ENCODE results near the gene APOL4.
"Not testable (repeated sequence)": the region's sequence is repeated elsewhere in the genome, so short reads cannot be mapped to it uniquely, and the experiment has no call there.

DNA sequence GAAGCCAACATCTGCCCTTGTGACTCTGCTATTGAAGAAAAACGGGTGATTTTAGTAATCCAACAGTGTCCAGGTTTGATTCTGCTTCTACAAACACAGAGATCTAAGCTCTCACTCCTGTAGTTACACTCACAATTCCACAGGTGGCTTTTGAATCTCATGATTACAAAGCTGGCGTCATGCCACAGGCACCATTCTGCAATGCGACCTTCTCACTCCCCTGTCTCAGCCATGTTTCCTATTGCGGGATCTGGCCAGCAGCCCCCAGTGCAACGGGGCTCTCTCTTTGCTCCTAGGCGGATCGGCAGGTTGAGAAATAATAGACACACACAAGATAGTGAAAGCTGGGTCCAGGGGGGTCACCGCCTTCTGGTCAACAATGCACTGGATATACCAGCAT lies 1.3 kb upstream of the APOL4 start:
- TF ChIP-seq, protein P1, sequence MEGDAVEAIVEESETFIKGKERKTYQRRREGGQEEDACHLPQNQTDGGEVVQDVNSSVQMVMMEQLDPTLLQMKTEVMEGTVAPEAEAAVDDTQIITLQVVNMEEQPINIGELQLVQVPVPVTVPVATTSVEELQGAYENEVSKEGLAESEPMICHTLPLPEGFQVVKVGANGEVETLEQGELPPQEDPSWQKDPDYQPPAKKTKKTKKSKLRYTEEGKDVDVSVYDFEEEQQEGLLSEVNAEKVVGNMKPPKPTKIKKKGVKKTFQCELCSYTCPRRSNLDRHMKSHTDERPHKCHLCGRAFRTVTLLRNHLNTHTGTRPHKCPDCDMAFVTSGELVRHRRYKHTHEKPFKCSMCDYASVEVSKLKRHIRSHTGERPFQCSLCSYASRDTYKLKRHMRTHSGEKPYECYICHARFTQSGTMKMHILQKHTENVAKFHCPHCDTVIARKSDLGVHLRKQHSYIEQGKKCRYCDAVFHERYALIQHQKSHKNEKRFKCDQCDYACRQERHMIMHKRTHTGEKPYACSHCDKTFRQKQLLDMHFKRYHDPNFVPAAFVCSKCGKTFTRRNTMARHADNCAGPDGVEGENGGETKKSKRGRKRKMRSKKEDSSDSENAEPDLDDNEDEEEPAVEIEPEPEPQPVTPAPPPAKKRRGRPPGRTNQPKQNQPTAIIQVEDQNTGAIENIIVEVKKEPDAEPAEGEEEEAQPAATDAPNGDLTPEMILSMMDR (IDR thresholded peaks at IDR 0.05; ENCODE audit: borderline replicate concordance, extremely low read depth, low read length, poor library complexity, severe bottlenecking) = peak; percentile 9
- not testable (repeated sequence) for TF ChIP-seq EZH2 (IDR thresholded peaks at IDR 0.05; ENCODE audit: borderline replicate concordance, low read depth, low read length, severe bottlenecking)

All from DND-41 (cell line).